NCI-H2171 treated with DMSO at 0.1 percent for 48 hours (cell line): ENCODE data around the gene NFATC4.
"Not testable (repeated sequence)": the region's sequence is repeated elsewhere in the genome, so short reads cannot be mapped to it uniquely, and the experiment has no call there.

Experiments used
- DNase-seq: peaks from one replicate; lab custom pipeline; 2025; lab: John Stamatoyannopoulos, UW

NFATC4 gene

GRCh38 chr14:24367514-24368211, at the start of gene NFATC4:
Gene NFATC4, plus strand, starts transcription at chr14:24368184. Its CDS starts 157 bp downstream, at chr14:24368341.
- DNase-seq: peak; percentile 96

GRCh38 chr14:24321212-24321975, 46.6 kb upstream of the NFATC4 start:
- DNase-seq: no peak

- no peak for DNase-seq
These were observed 45.3 kb upstream of the NFATC4 start for GRCh38 chr14:24322672-24323071.

GRCh38 chr14:24323341-24323740, 44.6 kb upstream of the NFATC4 start:
- no peak for DNase-seq

GRCh38 chr14:24324024-24324423, 44.0 kb upstream of the NFATC4 start:
- no peak for DNase-seq

- no peak for DNase-seq
These were observed 42.9 kb upstream of the NFATC4 start for GRCh38 chr14:24325041-24325530.

GRCh38 chr14:24325963-24326362, 42.0 kb upstream of the NFATC4 start:
- no peak for DNase-seq

- DNase-seq: no peak
These were observed 40.7 kb upstream of the NFATC4 start for GRCh38 chr14:24327303-24327702.

- DNase-seq: not testable (repeated sequence)
These were observed 40.1 kb upstream of the NFATC4 start for GRCh38 chr14:24327914-24328313.

GRCh38 chr14:24329073-24329663, 38.8 kb upstream of the NFATC4 start:
- DNase-seq: no peak

GRCh38 chr14:24329736-24330135, 38.2 kb upstream of the NFATC4 start:
- no peak for DNase-seq

- no peak for DNase-seq
These were observed 36.9 kb upstream of the NFATC4 start for GRCh38 chr14:24330973-24331674.

GRCh38 chr14:24331731-24332267, 36.2 kb upstream of the NFATC4 start:
- DNase-seq: no peak

GRCh38 chr14:24332268-24332993, 35.6 kb upstream of the NFATC4 start:
- peak; percentile 89 for DNase-seq

- DNase-seq: no peak
These were observed 33.3 kb upstream of the NFATC4 start, which contains the start of gene ADCY4 for GRCh38 chr14:24334431-24335291. Gene ADCY4, minus strand, starts transcription at chr14:24335071. Its CDS starts 419 bp downstream, at chr14:24334652.

GRCh38 chr14:24335461-24336171, 32.4 kb upstream of the NFATC4 start:
- DNase-seq: no peak

GRCh38 chr14:24337144-24337823, 30.7 kb upstream of the NFATC4 start:
- no peak for DNase-seq

GRCh38 chr14:24337824-24338175, 30.2 kb upstream of the NFATC4 start:
- no peak for DNase-seq

- no peak for DNase-seq
These were observed 29.1 kb upstream of the NFATC4 start for GRCh38 chr14:24338843-24339242.
